A172 (cell line): ENCODE results near the gene SALL2. TPM values are rescaled to one million over a fixed set of nuclear protein-coding genes. Genes with fewer than 3 reads are reported as not detected.

Experiments used
- DNase-seq: peaks from one replicate; pipeline ENCODE4 v3.0.0-alpha.2; 2015; ENCODE audit warnings: low spot score
- total RNA-seq: library from RNA; depleted of rRNA; stranded (reverse); fragments of >200 nt; shearing (Covaris generic); gene quantifications from 2 replicates; pipeline ENCODE4 v1.2.3, GENCODE V29; 2014; rRNA removed

SALL2 gene
- total RNA-seq, 1 experiment from 2014 or later, result 2.9 TPM

DNA sequence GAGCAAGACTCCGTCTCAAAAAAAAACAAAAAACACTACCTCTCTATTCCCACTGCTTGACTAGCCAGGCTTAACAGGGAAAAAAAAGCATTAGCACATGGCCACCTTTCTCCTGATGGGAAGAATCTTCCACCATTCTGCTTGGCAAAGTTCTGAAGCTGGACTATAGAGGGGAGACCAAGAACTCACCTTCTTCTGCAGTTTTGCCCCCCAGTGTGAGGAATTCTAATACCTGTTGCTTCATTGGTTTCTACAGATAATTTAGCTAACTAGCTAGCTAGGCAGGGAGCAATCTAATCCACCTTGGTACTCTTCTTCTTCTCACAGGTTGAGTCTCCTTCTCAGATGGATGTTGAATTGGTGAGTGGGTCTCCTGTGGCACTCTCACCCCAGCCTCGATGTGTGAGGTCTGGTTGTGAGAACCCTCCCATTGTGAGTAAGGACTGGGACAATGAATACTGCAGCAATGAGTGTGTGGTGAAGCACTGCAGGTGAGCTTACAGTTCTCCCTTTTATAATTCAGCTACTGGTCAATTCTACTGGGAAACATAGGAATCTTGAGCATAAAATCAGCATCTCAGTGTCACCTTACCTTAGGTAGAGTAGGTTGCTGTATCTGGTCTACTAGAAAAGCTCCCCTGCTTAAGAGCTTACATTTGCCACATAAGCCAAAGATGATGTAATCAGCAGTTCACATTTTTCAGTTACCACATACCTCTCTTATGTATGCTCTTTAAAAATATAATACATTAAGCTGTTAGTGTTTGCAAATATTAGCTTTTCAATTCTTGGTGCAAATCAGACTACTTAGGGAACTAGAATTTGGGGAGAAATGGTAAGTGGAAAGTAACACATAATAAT lies 31.0 kb downstream of the SALL2 start:
- no peak for DNase-seq

DNA sequence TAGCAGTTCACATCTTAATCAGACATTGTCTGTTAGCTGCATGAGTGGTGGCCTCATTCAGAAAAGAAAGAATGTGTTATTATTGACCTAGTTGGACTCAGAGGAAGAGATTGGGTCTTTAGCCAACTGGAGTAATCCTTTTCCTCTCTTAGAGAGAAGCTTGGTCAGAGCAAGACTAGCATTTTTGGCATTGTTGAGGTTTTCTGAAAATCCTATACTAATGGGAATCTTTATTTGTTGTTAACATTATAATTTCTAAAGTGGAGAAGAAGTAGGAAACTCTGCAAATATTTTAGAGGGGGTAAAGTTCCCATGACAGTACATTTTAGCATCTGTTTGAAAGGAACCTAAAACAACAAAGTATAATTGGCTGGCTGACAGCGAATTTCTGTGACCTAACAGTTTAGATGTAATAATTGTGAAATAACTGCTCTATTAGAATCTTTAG lies 39.5 kb downstream of the SALL2 start:
- DNase-seq, result no peak

DNA sequence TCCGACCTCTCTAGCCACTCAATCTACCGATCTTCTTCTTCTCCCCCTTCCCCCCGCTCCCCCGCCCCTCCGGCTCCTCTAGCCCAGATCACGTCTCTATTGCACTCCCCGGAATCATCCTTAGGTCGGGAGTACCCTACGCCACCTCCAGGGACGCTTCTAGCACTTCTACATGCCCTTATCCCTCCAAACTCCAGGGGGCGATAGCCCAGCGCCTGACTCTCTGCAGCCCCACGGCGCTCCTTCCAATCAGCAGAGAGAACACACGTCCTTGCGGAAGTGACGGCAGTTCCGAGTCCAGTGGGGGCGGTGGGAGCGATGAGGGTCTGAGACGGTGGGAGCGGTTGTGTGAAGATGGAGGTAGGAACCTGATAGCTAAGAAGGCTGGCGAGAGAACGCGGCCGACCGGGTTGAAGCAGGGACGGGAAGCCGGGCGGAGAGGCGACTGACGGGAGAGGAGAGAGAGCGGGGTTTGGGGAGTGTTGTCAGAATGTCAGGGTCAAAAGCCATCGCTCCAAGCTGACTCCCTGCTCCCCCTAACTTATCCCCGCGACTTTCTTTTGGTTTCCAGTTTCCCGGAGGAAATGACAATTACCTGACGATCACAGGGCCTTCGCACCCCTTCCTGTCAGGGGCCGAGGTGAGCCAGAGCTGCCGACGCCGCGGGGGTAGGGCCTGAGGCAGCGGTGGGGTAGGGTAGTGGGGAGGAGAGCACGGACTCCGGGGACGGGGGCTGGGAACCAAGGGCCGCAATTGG lies 49.0 kb downstream of the SALL2 start, which contains the start of the genes RAB2B and TOX4:
Gene RAB2B, minus strand, starts transcription at position 35 of the 757 bp plus-strand sequence. CDS start 87 bp downstream, outside the sequence.
Gene TOX4, plus strand, starts transcription at position 271 of the 757 bp plus-strand sequence. Its CDS starts 84 bp downstream, at position 355.
- peak; percentile 94 for DNase-seq

DNA sequence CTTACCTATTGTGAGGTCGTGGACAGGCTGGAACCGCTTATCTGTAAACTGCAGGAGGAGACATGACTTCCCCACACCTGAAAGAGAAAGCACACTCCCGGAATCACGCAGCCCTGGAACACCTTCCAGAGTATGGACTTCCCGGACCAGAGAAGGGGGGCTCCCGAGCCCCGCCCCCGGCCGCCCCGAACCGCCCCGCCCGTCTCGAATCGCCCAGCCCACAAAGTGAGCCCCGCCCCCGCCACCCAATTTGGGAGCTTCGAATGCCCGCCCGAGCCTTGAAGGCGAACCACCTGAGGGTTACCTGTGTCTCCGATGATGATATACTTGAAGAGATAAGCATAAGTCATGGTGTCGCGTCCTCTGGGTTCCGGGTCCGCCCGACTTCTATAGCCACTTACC lies 49.6 kb downstream of the SALL2 start:
- DNase-seq, result no peak

DNA sequence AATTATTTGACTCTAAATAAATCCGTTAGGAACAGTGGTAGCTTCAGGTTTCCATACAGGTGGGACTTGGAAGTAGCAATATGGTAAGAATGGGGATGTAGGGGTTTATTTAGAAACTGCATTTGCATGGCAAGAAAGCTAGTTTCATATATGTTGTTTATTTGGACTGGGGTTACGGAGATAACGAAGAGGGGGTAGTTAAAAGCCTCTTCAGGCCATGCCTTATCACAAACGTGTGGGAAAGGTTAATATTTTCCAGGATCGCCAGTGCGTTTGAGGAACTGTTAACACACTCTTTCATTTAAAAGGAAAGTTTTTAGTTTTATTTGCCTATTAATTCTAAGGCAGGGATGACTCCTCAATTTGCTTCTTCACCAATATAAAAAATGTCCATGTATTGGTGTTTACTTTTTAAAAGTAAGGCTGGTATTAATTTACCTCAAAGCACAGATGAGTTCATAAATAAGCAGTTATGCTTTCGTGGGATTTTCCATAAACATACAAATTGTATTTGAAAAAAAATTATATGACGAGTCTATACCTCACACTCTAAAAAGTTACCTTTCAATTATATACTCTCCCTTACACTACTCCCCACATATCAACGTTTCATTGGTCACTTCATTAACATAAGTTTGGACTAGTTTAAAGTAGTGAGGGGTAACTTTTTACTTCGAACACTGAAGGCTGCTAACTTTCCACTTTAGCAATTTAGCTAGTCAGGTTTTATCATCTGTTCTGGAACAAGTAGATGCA lies 50.2 kb downstream of the SALL2 start:
- no peak for DNase-seq

Other genes starting within 250 kb of the SALL2 start
- gene RPGRIP1, start 246.3 kb downstream of the SALL2 start, total RNA-seq, result not detected in 2 replicates
- gene SUPT16H, start 142.3 kb downstream of the SALL2 start, total RNA-seq, result 77.8 and 84.0 TPM in 2 replicates
- gene CHD8, start 70.2 kb downstream of the SALL2 start, total RNA-seq, result 23.4 and 27.9 TPM in 2 replicates
- 9.2 and 9.4 TPM in 2 replicates for gene RAB2B, start 49.4 kb downstream of the SALL2 start, total RNA-seq
- 14.6 and 30.5 TPM in 2 replicates for gene TOX4, start 49.2 kb downstream of the SALL2 start, total RNA-seq
- gene METTL3, start 15.0 kb downstream of the SALL2 start, total RNA-seq, result 31.5 and 37.0 TPM in 2 replicates
- not detected in 2 replicates for gene OR10G3, start 53.7 kb upstream of the SALL2 start, total RNA-seq
- not detected in 2 replicates for gene OR10G2, start 108.6 kb upstream of the SALL2 start, total RNA-seq
- not detected in 2 replicates for gene OR4E2, start 127.5 kb upstream of the SALL2 start, total RNA-seq
- not detected in 2 replicates for gene OR4E1, start 147.5 kb upstream of the SALL2 start, total RNA-seq